GM18858 (cell line): ENCODE data around the gene METTL13.

Experiments used
- ATAC-seq: cut with Tn5 transposase; IDR thresholded peaks from one replicate; pipeline ENCODE4 v1.9.1; 2021; ENCODE audit not compliant: unreplicated experiment

Gene METTL13

GRCh38 chr1:171800851-171801250, 19.4 kb downstream of the METTL13 start:
- no peak for ATAC-seq

GRCh38 chr1:171801487-171801891, 20.0 kb downstream of the METTL13 start:
- ATAC-seq: no peak

GRCh38 chr1:171802207-171802606, 20.7 kb downstream of the METTL13 start:
- ATAC-seq: no peak

- no peak for ATAC-seq
Measured at GRCh38 chr1:171803045-171803444, 21.6 kb downstream of the METTL13 start.

- ATAC-seq: no peak
Measured at GRCh38 chr1:171803461-171804022, 22.1 kb downstream of the METTL13 start.

- peak; percentile 67 for ATAC-seq
Measured at GRCh38 chr1:171805395-171806115, 24.1 kb downstream of the METTL13 start.

GRCh38 chr1:171807556-171807955, 26.1 kb downstream of the METTL13 start:
- no peak for ATAC-seq

- ATAC-seq: no peak
Measured at GRCh38 chr1:171809834-171810233, 28.4 kb downstream of the METTL13 start.

- ATAC-seq: no peak
Measured at GRCh38 chr1:171811672-171812071, 30.2 kb downstream of the METTL13 start.

GRCh38 chr1:171814692-171815091, 33.2 kb downstream of the METTL13 start:
- ATAC-seq: no peak

GRCh38 chr1:171816300-171816901, 34.9 kb downstream of the METTL13 start:
- no peak for ATAC-seq

GRCh38 chr1:171817511-171818265, 36.2 kb downstream of the METTL13 start:
- peak; percentile 72 for ATAC-seq

- ATAC-seq: no peak
Measured at GRCh38 chr1:171819946-171820345, 38.5 kb downstream of the METTL13 start.

- ATAC-seq: no peak
Measured at GRCh38 chr1:171826973-171827372, 45.5 kb downstream of the METTL13 start.

- no peak for ATAC-seq
Measured at GRCh38 chr1:171828794-171829193, 47.3 kb downstream of the METTL13 start.

- ATAC-seq: no peak
Measured at GRCh38 chr1:171833091-171833825, 51.8 kb downstream of the METTL13 start.

- no peak for ATAC-seq
Measured at GRCh38 chr1:171834821-171835220, 53.4 kb downstream of the METTL13 start.

- ATAC-seq: no peak
Measured at GRCh38 chr1:171835891-171836290, 54.4 kb downstream of the METTL13 start.

- ATAC-seq: peak; percentile 62
Measured at GRCh38 chr1:171841050-171841910, 59.8 kb downstream of the METTL13 start, which contains the start of gene DNM3. TSS of gene DNM3 (plus strand) at chr1:171841498. CDS start at chr1:171841657, 159 bp downstream.
